Stimulated activated naive CD8-positive, alpha-beta T cell treated with anti-CD3 and anti-CD28 coated beads, Interleukin-15, amount 100 ng/mL, for 72 hours (primary cell): Measurements from ENCODE around the gene HPDL.

Experiments used
- ATAC-seq: fragments of 150-1000 bp; cut with Tn5 transposase; 2 replicates; pipeline ENCODE4 v1.10.0; 2021; ENCODE audit warnings: mild to moderate bottlenecking, moderate library complexity
- DNase-seq, 2 donors: peaks; one replicate each; pipeline ENCODE4 v3.0.0; 2021 to 2022
- H3K27ac Mint-ChIP-seq, 2 donors: one replicate each; pipeline ENCODE4 v1.8.0; 2022; ENCODE audit warnings: mild to moderate bottlenecking in 2 of 2, mixed read lengths in 2 of 2, moderate library complexity in 2 of 2
- H3K27me3 Mint-ChIP-seq: one replicate; pipeline ENCODE4 v1.8.0; 2022; ENCODE audit warnings: mixed read lengths
- H3K4me1 Mint-ChIP-seq: one replicate; pipeline ENCODE4 v1.8.0; 2022; ENCODE audit warnings: mild to moderate bottlenecking, mixed read lengths
- H3K4me3 Mint-ChIP-seq, 2 donors: one replicate each; pipeline ENCODE4 v1.8.0; 2022; ENCODE audit warnings: mild to moderate bottlenecking in 2 of 2, mixed read lengths in 2 of 2, moderate library complexity in 1 of 2
- H3K9me3 Mint-ChIP-seq, 2 donors: one replicate each; pipeline ENCODE4 v1.8.0; 2022; ENCODE audit warnings: mixed read lengths in 2 of 2

Gene HPDL

DNA sequence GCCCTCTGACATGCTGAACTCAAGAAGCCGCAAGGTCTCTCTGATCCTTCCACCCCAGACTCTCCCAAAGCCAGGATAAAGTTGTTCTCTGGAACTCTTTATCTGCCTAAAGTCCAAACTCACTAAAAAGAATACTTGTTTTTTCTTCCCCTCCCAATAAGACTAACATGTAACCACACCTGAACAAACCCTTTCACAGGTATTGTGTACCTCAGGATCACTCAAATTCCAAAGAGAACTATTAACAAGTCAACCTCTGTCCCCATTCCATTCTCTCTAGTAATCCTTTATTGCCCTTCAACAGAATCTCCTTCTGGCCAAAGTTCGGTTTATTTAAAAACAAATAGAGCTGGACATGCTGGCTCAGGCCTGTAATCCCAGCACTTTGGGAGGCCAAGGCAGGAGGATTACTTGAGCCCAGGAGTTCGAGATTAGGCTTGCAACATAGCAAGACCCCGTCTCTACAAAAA is 9.2 kb downstream of the HPDL start:
- Mint-ChIP-seq H3K4me1 (peaks cover 34% of the 10 kb centered on the region), H3K9me3 (peaks cover 8 to 10% of the 10 kb centered on the region in 2 donors), H3K4me3 (no peak overlapping the region), H3K27me3 (no peaks in the 10 kb centered on the region), H3K27ac (peak overlapping the region in 1 of 2 donors; percentile 8)
- DNase-seq, result no peak
- ATAC-seq, result no peak

DNA sequence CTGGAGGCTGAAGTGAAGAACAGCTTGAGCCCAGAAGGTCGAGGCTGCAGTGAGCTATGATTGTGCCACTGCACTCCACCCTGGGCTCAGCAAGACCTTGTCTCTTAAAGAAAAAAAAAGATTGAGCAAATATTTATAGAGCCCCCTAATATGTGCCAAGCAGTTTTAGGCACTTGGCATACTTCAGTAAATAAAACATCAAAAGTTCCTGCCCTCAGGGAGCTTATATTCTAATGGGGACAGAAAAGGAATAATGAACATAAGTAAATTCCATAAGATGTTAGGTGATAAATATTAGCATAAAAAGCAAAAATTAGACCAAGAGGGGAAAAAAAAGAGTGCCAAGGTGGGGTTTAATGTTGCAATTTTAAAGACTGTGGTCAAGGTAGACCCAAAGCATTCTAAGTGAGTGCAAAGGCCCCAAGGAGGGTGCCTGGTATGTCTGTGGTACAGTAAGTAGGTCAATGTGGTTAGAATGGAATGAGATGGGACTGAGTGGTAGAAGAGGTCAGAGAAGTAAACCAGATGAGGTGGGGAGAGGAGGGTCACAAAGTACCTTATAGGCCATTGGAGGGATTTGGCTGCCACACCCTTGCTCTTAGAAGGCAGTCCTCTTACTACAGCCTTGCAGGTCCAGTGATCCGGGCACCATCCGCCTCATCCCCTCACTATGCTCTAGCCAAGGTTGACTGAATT is 11.1 kb downstream of the HPDL start:
- Mint-ChIP-seq H3K4me1 (peaks cover 53% of the 10 kb centered on the region), H3K9me3 (peaks cover 8 to 10% of the 10 kb centered on the region in 2 donors), H3K4me3 (peak overlapping the region in 1 of 2 donors; percentile 97), H3K27me3 (no peaks in the 10 kb centered on the region), H3K27ac (no peak overlapping the region)
- no peak for ATAC-seq
- DNase-seq, result no peak

DNA sequence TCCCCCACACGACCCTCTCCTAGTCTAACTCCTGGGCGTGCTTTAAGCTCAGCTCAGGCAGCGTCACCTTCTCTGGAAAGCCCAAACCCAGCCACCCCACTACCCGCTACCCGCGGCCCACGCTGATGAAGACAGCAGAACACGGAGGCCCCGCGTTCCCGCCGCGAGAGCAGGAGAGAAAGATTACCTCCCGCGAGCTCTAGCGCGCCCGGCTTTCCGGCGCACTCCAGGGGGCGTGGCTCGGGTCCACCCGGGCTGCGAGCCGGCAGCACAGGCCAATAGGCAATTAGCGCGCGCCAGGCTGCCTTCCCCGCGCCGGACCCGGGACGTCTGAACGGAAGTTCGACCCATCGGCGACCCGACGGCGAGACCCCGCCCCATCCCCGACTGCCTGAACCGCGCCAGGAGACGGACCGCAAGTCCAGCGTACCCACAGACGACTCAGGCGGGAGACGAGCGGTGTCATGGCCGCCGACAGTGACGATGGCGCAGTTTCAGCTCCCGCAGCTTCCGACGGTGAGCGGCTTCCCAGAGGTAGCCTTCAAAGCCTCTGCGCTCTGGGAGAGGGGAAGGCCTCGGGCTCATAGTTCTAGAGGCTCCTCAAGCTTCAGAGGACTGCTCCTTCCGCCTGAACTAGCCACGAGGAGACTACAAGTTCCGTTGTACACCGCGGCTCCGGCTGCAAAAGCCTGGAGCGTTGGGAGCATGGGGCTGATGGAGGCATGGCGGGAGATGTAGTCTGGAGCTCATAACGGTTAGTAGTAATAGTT is 13.3 kb downstream of the HPDL start, which contains the start of the genes MUTYH and TOE1:
TSS of gene MUTYH (minus strand) at position 652 of the 770 bp plus-strand sequence. CDS start 5,935 bp downstream, outside the sequence.
TSS of gene TOE1 (plus strand) at position 382 of the 770 bp plus-strand sequence. CDS start at position 465, 83 bp downstream.
- Mint-ChIP-seq H3K4me1 (peaks cover 53% of the 10 kb centered on the region), H3K27ac (peak within 1 kb of the TSS; percentile 99 to 100), H3K9me3 (peaks cover 8 to 10% of the 10 kb centered on the region in 2 donors), H3K4me3 (peak within 1 kb of the TSS; percentile 97), H3K27me3 (no peaks in the 10 kb centered on the region)
- ATAC-seq (peak; percentile 91), DNase-seq (peak; percentile 94 to 97)

DNA sequence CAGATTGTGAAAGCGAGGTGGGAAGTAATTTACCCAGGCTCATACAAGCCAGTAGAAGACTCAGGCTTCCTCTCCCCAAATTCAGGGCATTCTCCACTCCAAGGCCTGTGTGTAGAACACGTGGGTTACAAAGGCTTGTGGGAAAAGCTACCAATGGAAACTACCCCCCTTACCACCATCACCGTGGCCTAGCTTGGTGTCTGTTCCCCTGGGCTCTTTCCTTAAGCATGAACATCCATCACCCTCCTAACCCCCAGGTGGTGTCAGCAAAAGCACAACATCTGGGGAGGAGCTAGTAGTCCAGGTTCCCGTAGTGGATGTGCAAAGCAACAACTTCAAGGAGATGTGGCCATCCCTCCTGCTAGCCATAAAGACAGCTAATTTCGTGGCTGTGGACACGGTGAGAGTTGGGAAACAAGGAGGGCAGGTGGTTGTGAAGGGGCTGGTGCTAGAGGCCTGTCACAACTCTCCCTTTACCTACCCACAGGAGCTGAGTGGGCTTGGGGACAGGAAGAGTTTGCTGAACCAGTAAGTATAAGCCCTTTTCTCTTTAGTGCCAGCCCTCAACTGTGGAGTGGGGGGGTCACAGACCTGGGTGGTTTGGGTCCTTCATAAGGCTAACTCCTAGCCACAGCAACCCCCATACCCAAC is 14.2 kb downstream of the HPDL start:
- DNase-seq, result peak; percentile 11 to 47
- peak overlapping the region; percentile 97 for H3K4me3 Mint-ChIP-seq
- no peaks in the 10 kb centered on the region for H3K27me3 Mint-ChIP-seq
- peak; percentile 4 for ATAC-seq
- H3K9me3 Mint-ChIP-seq, result peaks cover 8 to 10% of the 10 kb centered on the region in 2 donors
- H3K27ac Mint-ChIP-seq, result peak overlapping the region; percentile 99 to 100
- H3K4me1 Mint-ChIP-seq, result peaks cover 53% of the 10 kb centered on the region

DNA sequence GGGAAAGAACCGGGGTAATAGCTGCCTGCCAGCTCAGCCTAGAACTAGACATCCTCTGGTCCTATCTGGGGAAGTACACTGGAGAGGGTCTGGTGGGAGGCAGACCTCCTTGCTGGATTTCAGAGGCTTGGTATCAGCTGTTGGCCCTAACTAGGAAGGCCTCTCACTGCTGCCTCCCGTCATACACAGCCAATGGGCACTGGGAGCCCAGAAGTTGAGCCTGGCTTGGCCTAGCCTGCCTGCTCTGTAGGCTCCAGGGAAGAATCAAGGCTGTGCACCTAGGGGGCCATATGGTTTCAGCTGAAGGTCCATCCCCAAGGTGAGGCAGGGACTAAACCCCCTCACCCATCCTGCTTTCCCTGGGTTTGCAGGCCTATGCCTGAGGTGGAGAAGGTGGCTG is 17.8 kb downstream of the HPDL start:
- no peak for DNase-seq
- H3K27me3 Mint-ChIP-seq, result no peaks in the 10 kb centered on the region
- H3K9me3 Mint-ChIP-seq, result no peaks in the 10 kb centered on the region
- H3K4me1 Mint-ChIP-seq, result peaks cover 40% of the 10 kb centered on the region
- ATAC-seq, result no peak
- no peak overlapping the region for H3K4me3 Mint-ChIP-seq
- H3K27ac Mint-ChIP-seq, result no peak overlapping the region

DNA sequence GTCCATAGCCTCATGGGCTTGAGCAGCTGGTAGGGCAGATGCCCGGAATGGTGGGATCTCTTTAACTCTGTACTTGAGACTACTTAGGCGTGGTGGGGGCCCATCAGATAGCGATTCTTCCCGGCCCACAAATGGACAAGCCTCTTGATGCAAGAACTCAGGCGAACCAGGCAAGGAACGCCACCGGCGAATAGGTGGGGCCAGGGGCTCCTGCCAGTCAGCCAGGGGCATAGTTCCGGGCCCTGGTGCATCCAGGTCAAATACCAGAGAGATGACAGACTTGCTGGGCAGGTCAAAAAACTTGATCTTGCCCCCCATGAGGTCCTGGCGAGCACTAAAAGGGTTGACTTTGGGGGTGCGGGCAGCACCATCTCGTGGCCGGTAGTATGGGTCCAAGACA is 18.3 kb downstream of the HPDL start:
- Mint-ChIP-seq H3K27ac (peak overlapping the region in 1 of 2 donors; percentile 18), H3K27me3 (no peaks in the 10 kb centered on the region), H3K4me3 (no peak overlapping the region), H3K9me3 (no peaks in the 10 kb centered on the region), H3K4me1 (peaks cover 40% of the 10 kb centered on the region)
- ATAC-seq, result no peak
- no peak for DNase-seq

DNA sequence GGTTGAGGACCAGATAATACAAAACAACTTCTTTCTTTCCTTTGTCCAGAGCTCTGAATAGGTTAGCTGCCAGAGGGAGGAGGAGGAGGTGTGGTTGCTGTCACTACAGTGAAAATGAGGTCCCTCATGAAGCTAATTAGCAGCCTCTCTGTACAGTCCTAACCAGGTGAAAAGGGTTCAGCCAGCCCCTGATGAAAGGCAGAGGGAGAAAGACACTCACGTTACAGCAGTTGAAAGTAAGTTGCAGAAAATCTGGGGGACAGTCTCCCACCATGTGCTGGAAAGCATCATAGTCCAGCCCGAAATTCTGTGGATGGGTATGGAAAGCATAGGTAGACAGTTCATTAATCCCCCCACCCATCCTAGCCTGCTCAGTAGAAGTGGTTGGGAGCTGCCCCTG is 19.8 kb downstream of the HPDL start:
- Mint-ChIP-seq H3K27ac (peak overlapping the region in 1 of 2 donors; percentile 79), H3K9me3 (no peaks in the 10 kb centered on the region), H3K27me3 (no peaks in the 10 kb centered on the region), H3K4me1 (peaks cover 33% of the 10 kb centered on the region), H3K4me3 (no peak overlapping the region)
- DNase-seq (no peak), ATAC-seq (no peak)

DNA sequence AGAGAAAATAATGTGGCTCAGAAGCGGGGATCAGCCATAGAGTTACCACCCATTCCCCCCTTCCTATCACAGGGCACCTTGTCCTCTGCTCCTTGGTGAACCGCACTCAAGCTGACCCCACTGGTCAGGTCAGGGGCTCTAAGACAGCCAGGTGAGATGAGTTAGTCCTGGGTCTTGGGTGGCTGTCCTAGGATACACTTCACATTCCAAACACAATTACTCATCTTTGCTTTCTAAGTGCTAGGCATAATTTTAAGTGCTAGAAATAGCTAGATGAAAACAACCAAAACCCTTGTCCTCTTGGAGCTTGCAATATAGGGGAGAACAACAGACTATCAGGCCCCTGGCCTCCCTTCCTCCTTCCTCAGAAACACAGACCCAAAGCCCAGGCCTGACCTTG is 21.3 kb downstream of the HPDL start:
- Mint-ChIP-seq H3K4me1 (peaks cover 17% of the 10 kb centered on the region), H3K9me3 (no peaks in the 10 kb centered on the region), H3K4me3 (no peak overlapping the region), H3K27me3 (no peaks in the 10 kb centered on the region), H3K27ac (peak overlapping the region in 1 of 2 donors; percentile 3)
- no peak for ATAC-seq
- no peak for DNase-seq

DNA sequence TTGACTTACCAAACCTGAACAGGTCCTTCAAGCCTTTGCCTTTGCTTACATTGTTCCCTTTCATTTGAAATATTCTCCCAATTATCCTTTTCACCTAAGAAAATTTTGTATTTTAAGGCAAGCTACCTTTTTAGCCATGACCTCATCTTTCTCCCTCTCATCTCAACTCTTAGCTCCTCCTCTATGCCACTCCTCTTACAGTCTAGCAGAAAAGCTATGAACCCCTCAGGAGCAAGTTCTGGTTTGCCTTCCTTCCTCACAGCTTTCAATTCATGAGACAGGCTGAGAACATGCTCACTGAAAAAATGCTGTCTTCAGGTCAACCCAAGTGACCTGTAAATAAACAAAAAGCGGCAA is 21.9 kb downstream of the HPDL start:
- peak overlapping the region in 1 of 2 donors; percentile 14 for H3K27ac Mint-ChIP-seq
- H3K9me3 Mint-ChIP-seq, result no peaks in the 10 kb centered on the region
- H3K4me1 Mint-ChIP-seq, result peaks cover 12% of the 10 kb centered on the region
- DNase-seq, result no peak
- H3K27me3 Mint-ChIP-seq, result no peaks in the 10 kb centered on the region
- ATAC-seq, result no peak
- no peak overlapping the region for H3K4me3 Mint-ChIP-seq

DNA sequence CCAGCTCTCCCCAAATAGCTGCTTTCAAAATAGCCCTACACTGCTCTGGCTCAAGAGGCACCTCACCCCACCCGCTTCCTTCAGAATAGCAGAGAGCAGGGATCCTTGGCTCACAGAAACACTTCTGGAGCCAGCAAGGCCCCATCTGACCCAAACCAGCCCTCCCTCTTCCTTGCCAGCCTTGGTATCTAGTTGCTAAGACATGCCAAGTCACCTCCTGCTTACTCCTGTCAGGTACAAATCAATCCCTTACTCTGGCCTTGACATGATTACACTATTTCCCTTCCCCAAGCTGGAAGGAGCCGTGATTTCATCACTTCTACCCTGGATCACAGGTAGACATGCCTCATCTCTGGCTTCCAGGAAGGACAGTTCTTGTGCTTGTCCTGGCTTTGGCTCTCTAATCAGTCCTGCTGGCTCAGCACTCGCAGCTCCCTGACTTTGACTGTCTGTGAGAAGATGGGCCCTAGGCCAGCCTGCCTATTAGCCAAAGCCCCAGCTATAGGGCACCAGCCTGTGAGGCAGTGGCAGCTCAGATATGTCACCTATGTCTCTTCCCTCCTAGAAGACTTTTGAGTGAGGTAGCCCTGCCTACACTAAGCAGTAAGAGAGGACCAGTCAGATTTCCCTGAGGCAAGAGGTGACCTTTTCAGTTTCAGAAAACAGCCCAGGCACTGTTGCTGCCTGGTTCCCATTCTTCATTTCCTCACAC is 22.4 kb downstream of the HPDL start:
- peaks cover 11% of the 10 kb centered on the region for H3K4me1 Mint-ChIP-seq
- peak; percentile 43 for ATAC-seq
- no peaks in the 10 kb centered on the region for H3K9me3 Mint-ChIP-seq
- no peaks in the 10 kb centered on the region for H3K27me3 Mint-ChIP-seq
- peak overlapping the region in 1 of 2 donors; percentile 14 for H3K27ac Mint-ChIP-seq
- no peak overlapping the region for H3K4me3 Mint-ChIP-seq
- DNase-seq, result no peak

DNA sequence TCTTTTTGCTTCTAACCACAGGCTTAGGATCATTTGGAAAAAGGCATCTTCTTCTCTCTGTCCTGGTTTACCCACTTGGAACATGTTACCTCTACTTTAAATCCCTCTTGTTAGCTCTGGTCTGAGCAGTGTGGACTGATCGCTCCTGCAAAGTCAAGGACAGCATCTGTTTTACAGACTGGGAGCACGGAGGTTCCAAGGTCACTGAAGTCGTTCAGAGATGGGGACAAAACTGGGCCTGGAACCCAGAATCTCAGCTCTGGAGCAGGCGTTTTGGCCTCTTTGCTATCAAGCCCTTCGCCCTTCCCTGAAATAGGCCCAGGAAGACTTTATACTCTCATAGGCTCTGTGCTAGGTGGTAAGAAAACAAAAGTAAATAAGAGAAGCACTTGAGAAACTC is 24.8 kb downstream of the HPDL start:
- Mint-ChIP-seq H3K27ac (no peak overlapping the region), H3K27me3 (no peaks in the 10 kb centered on the region), H3K9me3 (no peaks in the 10 kb centered on the region), H3K4me3 (no peak overlapping the region), H3K4me1 (peaks cover 11% of the 10 kb centered on the region)
- ATAC-seq (no peak), DNase-seq (no peak)

DNA sequence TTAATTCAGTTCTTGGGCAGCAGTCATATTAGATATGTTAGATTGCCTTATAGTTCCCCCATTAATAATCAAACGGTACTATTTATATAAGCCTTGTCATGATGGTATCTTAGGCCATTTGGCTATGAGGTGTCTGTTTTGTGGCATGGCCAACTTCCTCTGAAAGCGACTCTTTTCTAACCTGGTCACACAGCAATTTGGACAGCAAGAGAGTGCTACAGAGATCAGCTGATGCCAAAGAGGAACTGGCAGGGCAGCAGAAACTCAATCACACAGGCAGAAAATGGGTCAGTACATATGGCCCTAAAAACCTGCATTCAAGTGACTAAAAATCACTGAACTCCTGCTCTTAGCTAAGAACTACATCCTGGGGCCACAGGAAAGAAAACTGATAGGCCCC is 27.0 kb downstream of the HPDL start:
- Mint-ChIP-seq H3K27me3 (no peaks in the 10 kb centered on the region), H3K27ac (no peak overlapping the region), H3K9me3 (no peaks in the 10 kb centered on the region), H3K4me3 (no peak overlapping the region), H3K4me1 (peaks cover 9% of the 10 kb centered on the region)
- ATAC-seq (no peak), DNase-seq (no peak)

DNA sequence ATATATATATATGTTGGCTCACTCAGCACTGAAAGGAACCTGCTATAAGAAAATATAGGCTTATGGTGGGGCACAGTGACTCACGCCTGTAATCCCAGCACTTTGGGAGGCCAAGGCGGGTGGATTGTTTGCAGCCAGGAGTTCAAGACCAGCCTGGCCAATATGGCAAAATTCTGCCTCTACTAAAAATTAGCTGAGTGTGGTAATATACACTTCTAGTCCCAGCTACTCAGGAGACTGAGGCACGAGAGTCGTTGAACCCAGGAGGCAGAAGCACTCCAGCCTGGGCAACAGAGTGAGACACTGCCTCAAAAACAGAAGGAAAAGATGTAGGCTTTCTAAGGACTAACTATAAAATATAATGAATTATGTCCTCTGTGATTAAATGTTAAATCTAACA is 28.1 kb downstream of the HPDL start:
- no peak for DNase-seq
- H3K27ac Mint-ChIP-seq, result no peak overlapping the region
- no peak overlapping the region for H3K4me3 Mint-ChIP-seq
- no peaks in the 10 kb centered on the region for H3K27me3 Mint-ChIP-seq
- no peaks in the 10 kb centered on the region for H3K4me1 Mint-ChIP-seq
- no peaks in the 10 kb centered on the region for H3K9me3 Mint-ChIP-seq
- ATAC-seq, result no peak

DNA sequence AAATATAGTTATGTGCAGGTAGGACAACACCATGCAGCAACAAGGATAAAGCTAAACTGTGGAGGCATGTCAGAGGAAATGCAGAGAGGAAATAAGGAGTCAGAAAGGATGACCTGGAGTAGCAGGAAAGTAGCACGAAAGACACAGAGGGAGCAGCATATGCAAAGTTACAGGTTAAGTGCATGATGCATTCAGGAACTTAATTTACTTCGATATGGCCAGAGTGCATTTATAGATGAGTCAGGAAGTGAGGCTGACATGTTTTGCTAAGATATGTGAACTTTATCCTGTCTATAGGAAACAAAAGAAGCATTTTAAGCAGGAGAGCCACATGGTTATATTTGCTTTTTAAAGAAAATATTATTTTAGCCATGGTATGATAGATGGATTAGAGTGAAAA is 29.0 kb downstream of the HPDL start:
- Mint-ChIP-seq H3K27ac (peak overlapping the region in 1 of 2 donors; percentile 6), H3K9me3 (no peaks in the 10 kb centered on the region), H3K4me3 (no peak overlapping the region), H3K27me3 (no peaks in the 10 kb centered on the region), H3K4me1 (no peaks in the 10 kb centered on the region)
- ATAC-seq (no peak), DNase-seq (no peak)

DNA sequence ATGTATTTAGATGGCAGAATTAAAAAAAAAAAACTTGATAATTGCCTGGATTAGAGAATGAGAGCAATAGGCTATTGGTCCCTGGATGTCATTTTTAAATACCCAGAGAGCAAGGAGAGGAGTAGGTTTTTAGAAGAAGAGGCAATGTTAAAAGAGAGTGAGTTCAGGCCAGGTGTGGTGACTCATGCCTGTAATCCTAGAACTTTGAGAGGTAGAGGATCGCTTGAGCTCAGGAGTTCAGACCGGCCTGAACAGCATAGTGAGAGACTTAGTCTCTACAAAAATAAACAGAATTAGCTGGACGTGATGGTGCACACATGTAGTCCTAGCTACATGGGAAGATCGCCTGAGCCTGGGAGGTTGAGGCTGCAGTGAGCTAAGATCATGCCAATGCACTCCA is 29.5 kb downstream of the HPDL start:
- Mint-ChIP-seq H3K4me1 (no peaks in the 10 kb centered on the region), H3K27ac (peak overlapping the region in 1 of 2 donors; percentile 42), H3K9me3 (no peaks in the 10 kb centered on the region), H3K27me3 (no peaks in the 10 kb centered on the region), H3K4me3 (no peak overlapping the region)
- ATAC-seq (no peak), DNase-seq (no peak)
